ENCODE data around the gene KIF17.
"Not testable (repeated sequence)": the region's sequence is repeated elsewhere in the genome, so short reads cannot be mapped to it uniquely, and the experiment has no call there.

The KIF17 gene

GRCh38 chr1:20726932-20727745, 9.3 kb upstream of the KIF17 start:
- DNase-seq: no peak

DNA sequence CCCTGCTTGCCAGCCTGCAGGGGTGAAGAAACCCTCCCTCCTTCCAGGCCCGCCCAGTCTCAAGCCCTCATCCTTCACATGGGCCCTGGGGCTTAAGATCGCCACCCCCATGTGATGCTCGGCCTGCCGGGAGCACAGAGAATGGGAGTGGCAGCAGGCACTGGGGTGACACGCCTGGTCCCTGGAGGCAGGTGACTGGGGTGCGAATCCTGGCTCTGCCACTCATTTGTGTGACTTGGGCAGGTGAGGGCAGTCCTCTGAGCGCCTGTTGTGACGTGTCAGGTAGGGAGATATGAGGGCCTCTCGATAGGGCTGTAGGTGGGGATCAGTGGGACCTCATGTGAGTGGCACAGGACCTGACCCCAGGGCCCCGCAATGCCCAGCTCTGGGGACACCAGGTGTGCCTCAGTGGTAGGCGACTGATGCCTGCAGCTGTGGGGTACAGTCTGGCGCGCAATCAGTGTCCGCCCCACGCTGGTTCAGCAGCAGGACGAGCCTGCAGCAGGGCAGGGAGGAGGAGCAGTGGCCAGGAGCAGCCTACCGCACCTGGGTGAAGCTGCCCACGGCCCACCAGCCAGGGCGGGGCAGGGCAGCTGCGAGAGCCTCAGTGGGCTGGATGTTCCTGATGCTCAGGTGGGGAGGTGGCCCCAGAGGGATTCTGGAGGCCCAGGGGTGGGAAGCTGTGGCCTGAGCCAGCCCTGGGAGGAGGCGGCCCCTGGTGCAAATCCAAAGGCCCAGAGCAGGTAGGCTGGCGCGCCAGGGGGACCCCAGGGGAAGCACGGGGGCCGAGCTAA, 8.5 kb upstream of the KIF17 start:
- DNase-seq: no peak

DNA sequence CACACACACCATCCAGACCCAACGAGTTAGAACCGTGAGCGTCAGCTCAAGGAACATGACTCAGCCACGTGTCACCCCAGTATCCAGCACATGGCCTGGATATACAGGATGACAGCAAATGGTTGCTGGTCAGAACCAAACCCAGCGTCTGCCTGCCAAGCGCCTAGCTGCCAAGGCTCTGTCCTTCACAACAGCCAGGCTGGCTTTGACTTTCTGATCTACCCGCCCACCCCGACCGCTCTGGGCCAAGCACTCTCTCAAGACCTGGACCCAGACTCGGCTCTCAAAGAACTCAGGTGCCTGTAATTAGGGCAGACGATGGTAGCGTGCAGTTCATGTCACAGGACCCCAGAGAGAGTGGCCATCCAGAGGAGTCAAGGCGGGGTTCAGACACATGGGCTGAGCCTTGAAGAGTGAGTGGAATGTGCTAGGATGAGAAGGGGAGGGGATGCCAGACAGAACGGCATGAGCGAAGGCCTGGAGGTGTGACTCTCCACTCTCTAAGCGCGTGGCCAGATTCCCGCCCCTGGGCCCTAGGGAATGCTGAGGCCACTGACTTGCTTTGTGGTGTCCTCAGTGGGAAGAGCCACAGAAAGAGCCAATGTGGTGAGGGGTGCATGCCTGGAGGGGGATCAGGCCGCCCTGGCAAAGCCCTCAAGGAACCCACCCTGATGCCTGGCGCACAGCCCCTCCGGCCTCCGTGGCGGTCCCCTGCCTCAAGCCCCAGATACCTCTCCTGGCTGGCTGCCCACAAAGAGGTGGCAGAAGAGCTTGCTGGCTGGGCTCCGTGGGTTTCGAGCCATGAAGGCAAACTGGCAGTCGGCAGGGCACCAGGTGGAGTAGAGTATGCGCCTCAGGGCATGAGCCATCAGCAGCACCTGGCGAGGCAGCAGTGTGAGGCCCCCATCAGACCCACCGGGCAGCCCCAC, 7.6 kb upstream of the KIF17 start:
- peak in 1 of 2 experiments; percentile 30 for DNase-seq

DNA sequence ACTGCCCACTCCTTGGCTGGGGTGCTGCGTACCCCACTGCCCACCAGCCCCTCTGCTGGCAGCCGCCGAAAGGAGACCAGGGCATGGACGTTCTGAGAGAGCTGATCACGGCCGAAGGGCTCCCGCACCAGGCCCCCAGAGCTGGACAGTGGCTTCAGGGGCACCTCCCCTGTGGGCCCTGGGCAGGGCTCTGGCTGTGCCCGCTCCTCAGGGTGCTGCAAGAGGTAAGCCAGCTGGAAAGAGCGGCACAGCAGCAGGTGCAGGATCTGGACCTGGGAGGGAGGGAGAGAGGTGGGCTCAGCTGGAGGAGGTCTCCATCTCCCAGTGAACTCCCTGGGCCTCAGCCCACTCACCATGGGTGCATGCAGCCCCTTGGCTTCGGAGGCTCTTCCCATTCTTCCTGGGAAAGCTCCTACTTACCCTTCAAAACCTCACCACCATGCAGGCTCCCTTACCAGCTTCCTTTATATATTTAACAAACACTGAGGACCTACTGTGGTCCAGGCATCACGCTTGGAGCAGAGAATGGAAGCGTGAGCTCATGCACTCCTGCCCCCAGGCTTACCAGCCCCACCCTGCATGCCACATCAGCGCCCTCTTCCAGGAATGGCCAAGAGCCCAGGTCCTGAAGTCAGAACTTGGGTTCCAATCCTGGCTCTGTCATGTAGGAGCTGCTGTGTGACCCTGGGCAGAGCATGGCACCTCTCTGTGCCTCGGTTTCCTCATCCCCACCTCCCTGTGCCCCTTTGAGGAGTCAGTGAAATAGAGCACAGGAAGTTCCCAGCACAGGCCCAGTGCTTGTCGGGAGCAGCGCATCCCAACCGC, 6.8 kb upstream of the KIF17 start:
- DNase-seq: no peak

DNA sequence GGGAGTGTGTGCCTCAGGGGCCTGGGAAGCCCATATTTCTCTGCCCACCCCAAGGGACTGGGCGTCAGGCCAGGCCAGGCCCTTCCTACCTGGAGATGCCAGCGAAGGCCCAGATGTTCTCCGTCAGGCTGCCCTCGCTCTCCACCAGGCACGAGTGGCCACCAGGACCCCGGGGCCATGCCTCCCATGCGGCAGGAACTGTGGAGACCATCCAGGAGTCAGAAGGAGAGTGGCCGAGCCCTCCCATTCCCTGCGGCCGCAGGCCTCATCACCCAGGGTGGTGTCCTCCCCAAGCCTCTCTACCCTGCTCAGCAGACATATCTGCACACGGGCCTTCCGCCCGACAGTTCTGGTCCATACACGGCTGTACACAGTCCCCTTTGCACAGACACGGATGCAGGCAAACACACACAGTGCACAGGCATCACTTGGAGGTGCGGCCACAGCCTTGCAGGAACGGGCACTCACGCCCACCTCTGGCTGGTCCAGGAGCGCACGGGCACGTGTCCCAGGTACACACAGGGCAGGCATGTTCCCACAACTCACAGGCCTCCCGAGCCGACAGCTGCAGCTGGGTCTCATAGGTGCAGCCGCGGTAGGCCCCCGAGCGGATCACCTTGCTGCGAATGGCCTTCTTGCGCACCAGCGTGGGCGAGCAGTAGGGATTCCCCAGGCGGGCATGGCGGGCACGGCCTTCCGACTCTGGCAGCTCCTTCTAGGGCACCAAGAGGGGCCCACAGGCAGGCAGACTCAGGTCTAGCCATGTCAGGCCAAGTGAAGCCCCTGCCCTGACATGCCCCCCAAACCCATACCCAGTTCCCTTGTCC, 5.9 kb upstream of the KIF17 start:
- no peak for DNase-seq

- no peak for DNase-seq
These were observed 5.3 kb upstream of the KIF17 start for GRCh38 chr1:20723159-20723536.

DNA sequence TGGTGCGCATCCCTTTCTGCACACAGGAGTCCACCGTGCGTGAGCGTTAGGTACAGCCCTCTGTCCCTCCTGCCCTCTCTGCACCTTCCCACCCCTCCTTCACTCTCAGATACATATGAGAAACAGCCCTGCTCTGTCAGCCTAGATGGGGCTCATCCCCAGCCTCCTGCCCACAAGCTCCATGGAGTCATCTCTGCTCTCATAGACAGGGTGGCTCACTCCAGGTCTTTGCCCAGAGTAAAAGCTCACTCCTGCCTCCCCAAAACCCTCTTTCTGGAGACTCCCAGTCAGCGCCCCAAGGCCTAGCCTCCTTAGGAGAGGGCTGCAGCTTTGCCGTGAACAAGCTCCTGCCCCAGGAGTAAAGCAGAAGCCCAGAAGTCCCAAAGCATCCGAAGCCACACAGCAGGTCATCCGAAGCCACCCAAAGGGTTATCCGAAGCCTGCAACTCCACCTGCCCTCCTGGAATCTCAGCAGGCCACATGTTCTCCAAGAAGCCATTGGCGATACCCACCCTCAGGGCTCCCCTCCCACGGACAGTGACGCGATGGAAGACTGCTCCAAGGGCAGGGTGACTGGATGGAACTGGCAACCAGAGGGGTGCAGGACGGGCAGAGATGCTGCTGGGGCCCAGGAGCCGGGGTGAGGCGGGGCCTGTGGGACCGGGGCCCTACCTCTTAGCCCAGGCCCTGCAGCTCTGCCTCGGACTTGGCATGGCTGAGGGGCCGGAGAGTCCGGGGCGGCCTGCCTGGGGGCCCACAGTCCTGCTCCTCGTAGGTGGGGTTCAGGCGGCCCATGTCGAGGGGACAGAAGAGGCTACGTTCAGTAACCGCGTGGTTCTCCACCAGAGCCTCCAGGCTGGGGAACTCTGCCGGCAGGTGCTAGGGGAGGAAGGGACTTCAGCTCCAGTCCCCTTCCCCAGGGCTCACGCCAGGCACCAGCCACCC, 3.6 kb upstream of the KIF17 start:
- no peak for DNase-seq

DNA sequence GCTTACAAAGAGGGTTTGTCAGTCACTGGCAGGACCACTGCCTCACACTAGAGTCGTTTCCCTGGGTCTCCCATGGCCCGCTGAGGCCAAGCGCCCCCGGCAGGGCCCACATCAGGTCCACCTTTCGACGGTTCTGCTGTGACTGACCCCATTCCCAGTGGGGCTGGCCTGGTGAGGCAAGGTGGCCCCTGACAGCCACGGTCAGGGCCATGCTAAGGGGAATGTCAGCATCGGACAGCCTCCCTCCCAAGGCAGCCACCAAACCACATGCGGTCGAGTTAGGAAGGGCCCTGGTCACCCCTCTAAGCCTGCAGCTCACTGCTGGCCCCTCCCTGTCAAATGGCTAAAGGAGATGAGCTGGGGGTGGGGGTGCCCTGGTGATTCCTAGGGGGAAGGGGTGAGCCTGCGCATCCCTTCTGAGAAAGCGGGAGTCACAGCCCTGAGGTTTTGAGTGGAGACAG, 2.9 kb upstream of the KIF17 start:
- DNase-seq: no peak

DNA sequence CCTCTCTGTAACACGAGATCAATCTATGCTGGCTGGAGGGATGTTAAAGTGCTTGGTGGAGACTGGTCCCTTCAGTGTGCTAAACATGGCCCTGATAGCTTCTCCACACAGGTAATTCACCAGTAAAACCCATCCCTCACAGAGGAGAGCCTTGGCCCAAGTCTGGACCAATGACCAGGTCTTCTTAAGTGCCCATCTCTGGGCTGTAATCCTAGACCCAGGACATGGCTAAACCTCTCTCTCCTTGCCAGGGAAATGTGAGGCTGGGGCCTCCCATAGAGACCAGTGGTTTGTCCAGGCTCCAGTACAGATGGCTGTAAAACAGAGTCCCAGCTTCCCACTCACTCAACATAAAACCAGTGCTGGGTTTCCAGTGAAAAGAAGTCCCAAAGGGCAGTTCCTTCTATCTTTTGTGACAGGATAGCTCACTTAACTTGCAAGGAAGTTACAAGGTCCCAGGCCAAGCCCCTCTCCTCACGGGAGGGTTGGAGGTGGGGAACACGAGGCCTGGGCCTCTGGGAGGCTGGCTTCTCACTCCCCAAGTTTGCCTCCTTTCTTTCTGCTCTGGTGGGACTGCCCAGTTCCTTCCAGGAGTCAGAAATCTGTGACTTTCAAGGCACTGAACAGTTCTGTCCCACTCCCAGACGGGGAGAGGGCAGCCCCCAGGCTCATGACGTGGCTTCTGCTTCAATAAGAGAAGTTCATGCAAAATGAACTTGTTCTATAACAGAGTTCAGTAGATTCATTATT, 2.2 kb upstream of the KIF17 start:
- DNase-seq: no peak

GRCh38 chr1:20719261-20719660, 1.5 kb upstream of the KIF17 start:
- DNase-seq: no peak

DNA sequence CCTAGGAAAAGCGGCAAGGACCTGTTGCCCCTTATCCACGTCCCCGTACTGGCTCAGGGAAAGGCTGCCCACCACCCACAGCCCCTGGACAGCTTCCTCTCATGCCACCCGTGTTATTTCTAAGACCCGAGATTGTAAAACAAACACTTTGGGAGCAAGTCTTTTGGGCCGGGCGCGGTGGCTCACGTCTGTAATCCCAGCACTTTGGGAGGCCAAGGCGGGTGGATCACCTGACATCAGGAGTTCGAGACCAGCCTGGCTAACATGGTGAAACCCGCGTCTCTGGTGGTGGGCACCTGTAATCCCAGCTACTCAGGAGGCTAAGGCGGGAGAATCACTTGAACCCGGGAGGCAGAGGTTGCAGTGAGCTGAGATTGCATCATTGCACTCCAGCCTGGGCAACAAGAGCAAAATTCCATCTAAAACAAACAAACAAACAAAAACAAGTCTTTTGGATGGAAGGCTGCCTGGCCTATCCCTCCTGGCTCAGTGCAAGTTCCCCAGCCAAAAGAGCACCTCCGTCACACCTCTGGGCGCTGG, 606 bp upstream of the KIF17 start:
- DNase-seq: not testable (repeated sequence)

- DNase-seq: no peak
These were observed 1.6 kb downstream of the KIF17 start for GRCh38 chr1:20716232-20716631.

DNA sequence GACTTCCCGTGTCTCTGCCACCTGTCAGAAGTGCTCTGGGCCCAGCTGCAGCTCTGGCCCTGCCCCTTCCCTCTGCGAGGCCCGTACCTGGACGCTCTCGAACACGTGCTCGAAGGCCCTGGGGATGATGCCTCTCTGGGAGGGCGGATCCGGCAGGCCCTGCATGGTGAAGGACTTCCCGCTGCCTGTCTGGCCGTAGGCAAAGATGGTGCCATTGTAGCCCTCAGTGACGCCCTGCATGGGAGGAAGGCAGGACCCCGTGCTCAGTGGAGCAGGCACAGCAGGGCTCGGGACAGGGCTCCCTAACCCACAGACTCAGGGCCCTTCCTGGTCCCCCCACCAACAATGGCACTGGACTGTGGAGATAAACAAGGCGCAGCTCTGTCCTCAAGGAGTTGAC, 2.4 kb downstream of the KIF17 start:
- no peak for DNase-seq

GRCh38 chr1:20713440-20713839, 4.4 kb downstream of the KIF17 start:
- no peak for DNase-seq

- DNase-seq: no peak
These were observed 5.6 kb downstream of the KIF17 start for GRCh38 chr1:20712215-20712577.

DNA sequence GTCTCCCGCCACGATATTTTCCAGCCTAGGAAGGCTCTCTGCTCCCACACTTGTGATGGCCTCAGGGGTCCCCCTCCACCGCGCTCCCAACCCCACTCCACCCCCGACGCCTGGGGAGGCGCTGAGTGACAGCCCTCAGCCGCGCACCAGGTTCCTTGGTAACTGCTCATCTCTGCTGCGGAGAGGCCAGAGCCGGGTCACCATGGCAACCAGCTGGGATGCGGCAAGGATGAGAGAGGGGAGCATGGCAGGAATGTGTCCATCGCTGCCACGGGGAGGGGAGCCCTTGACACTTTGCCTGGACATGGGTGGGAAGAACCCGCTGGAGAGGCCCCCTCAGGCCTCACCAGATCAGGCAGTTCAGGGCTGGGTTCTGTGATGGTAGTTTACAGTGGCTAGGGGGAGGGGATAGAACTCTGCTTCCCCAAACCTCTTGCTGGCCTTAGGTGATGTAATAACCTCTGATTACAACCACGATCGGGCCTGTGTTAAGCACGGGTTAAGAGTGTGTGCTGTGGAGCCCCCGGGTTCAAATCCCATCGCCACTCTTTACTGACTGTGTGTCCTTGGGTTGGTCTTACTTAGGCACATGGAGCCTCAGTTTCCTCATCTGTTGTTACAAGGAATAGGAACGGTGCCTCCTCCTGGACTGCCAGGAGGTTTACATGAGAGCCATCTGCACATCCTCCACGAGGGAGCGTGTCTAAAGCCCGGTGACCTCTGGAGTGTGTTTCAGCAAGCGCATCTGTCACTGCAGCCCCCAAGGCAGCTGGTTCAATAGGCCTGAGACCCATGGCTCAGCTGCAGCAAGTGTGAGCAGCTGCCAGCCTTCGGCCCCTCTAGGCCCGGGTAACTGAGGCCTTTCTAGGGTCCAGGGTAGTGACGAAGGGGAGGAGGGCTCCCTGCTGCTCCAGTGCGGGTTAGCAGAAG, 6.3 kb downstream of the KIF17 start:
- no peak for DNase-seq

- DNase-seq: no peak
These were observed 7.1 kb downstream of the KIF17 start for GRCh38 chr1:20710469-20711284.

All from NCI-H526 (cell line).